Activated T-cell treated with anti-CD3 and anti-CD28 coated beads, Interleukin-2, amount 50 U/mL, for 72 hours (primary cell): ENCODE data around the gene UFD1. TPM values are rescaled to one million over a fixed set of nuclear protein-coding genes. Genes with fewer than 3 reads are reported as not detected.

Experiments
- ATAC-seq, 2 donors: fragments of 150-1000 bp; cut with Tn5 transposase; replicated peaks in 1 of 2; 2 replicates each; pipeline ENCODE4 v1.10.0; 2021; ENCODE audit warnings: moderate library complexity in 2 of 2, mild to moderate bottlenecking in 1 of 2
- DNase-seq, 2 donors: peaks; one replicate each; pipeline ENCODE4 v3.0.0; 2021 to 2022; ENCODE audit warnings: mixed read lengths in 1 of 2
- H3K27ac Mint-ChIP-seq: one replicate; pipeline ENCODE4 v1.8.0; 2022; ENCODE audit warnings: mild to moderate bottlenecking, moderate library complexity, mixed read lengths
- H3K27me3 Mint-ChIP-seq: one replicate; pipeline ENCODE4 v1.8.0; 2022; ENCODE audit warnings: low read depth, mixed read lengths
- H3K36me3 Mint-ChIP-seq, 2 donors: one replicate each; pipeline ENCODE4 v1.8.0; 2022; ENCODE audit warnings: mixed read lengths in 2 of 2, mild to moderate bottlenecking in 1 of 2; ENCODE audit not compliant: insufficient read depth in 2 of 2
- H3K4me1 Mint-ChIP-seq: one replicate; pipeline ENCODE4 v1.8.0; 2022; ENCODE audit warnings: low read depth, mixed read lengths
- H3K4me3 Mint-ChIP-seq, 2 donors: one replicate each; pipeline ENCODE4 v1.8.0; 2022; ENCODE audit warnings: mild to moderate bottlenecking in 2 of 2, mixed read lengths in 2 of 2, moderate library complexity in 2 of 2
- H3K9me3 Mint-ChIP-seq, 2 donors: one replicate each; pipeline ENCODE4 v1.8.0; 2022; ENCODE audit warnings: mixed read lengths in 2 of 2
- total RNA-seq, 2 donors: library from RNA; stranded (reverse); gene quantifications; one replicate each; pipeline ENCODE4 v1.2.3, GENCODE V29; 2022

The UFD1 gene
- total RNA-seq, 2 donors from 2014 or later: 68.3 to 78.6 TPM

DNA sequence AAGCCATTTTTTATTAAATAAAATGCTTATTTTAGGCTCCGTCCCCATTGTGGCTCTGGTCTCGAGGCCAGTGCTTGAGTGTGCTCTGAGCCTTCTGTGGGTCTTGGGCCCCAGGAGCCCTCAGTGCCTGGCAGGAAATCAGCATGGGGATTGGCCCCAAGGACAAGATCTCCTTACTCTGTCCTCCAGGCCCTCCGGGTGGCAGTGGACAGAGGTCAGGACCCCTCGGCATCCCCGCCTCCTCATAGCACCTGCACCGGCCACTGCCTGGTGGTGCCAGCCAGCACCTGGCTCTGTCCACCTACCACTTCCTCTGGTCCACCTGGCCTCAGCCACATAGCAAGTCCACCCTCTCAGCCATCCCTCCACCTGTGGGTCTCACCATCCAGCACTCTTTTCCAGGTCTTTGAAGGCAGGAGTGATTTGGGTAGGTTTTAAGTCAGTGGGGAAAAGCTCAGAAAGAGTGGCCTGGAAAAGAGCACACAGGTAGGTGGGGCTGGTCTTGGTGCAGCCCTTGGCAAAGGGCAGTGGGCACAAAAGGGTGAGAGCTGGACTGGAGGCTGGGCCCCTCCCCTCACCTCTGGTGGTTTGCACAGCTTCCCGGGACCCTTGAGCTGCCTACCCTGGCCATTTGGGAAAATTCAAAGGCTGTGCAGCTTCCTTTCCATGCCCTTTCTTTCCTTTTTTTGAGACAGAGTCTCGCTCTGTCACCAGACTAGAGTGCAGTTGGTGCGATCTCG lies 41.7 kb upstream of the UFD1 start:
- H3K27ac Mint-ChIP-seq: no peak overlapping the region

DNA sequence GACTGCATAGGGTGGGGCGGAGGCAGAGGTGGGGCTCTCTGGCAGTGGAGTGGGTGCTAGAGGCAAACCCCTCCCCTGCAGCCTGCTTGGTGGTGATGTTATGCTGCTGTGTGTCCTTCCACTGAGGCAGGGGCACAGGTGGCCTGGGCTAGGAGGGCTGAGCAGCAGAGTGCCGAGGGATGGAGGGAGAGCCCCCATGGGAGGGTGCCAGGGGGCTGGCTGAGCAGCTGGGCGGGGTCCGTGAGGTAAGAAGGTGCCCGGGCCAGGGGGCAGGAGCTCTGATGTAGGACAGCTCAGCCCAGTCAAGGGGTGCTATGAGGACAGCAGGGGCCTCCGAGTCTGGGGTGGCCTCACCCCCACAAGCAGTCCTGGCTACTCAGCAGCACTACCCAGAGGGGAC lies 41.0 kb upstream of the UFD1 start:
- peaks cover 2 to 23% of the 10 kb centered on the region in 2 donors for H3K36me3 Mint-ChIP-seq
- DNase-seq (no peak), ATAC-seq (no peak)
- H3K27me3 Mint-ChIP-seq: peaks cover 13% of the 10 kb centered on the region
- H3K4me1 Mint-ChIP-seq: peaks cover 16% of the 10 kb centered on the region
- H3K9me3 Mint-ChIP-seq: no peaks in the 10 kb centered on the region
- no peak overlapping the region for H3K27ac Mint-ChIP-seq
- no peak overlapping the region for H3K4me3 Mint-ChIP-seq

More for the DNA sequence above, 41.7 kb upstream of the UFD1 start:
- Mint-ChIP-seq H3K9me3 (no peaks in the 10 kb centered on the region), H3K4me1 (peaks cover 17% of the 10 kb centered on the region), H3K27me3 (peaks cover 16% of the 10 kb centered on the region), H3K4me3 (no peak overlapping the region), H3K36me3 (peaks cover 2 to 20% of the 10 kb centered on the region in 2 donors)
- DNase-seq (no peak), ATAC-seq (no peak)

DNA sequence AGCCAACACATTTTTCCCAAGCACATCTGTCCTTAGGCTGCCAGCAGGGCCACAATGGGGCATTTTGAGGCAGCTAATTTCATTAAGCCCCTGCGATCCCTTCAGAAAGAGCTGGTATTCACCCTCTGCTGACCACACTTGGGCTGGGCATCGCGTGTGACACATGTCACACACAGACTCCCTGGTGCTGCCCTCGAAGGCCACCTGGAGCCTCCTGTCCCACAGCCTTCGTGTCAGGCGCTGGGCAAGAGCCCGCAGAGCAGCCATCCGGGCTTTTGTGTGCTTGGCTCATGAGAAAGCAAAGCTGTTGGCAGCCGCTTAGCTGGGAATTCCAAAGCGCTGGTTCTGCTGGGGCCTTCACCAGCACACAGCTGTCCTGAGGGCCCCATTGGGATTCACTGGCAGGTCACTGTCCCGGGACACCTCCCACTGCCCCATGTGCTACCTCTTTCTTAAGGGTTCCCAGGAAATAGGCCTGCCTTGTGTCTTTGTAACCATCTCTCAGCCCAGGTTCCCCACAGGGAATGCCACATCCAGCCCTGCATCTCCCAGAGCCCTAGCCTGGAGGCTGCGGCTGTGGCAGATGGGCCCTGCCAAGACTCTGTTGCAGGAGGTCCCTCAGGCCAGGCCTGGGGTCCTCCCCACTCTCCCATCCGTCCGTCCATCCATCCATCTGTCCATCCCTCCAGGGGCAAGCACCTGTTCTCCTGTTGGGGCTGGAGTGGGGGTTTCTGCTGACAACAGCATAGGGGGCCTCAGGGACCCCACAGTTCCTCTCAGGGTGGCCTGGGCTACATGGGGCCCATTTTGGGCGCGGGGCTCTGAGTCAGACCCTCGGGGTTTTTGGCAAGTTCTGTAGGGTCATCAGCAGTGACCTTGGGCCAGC lies 40.3 kb upstream of the UFD1 start:
- Mint-ChIP-seq H3K9me3 (no peaks in the 10 kb centered on the region), H3K4me3 (no peak overlapping the region), H3K4me1 (peaks cover 11% of the 10 kb centered on the region), H3K27ac (no peak overlapping the region), H3K36me3 (peaks cover 2 to 28% of the 10 kb centered on the region in 2 donors), H3K27me3 (peaks cover 8% of the 10 kb centered on the region)
- no peak for ATAC-seq
- DNase-seq: no peak

DNA sequence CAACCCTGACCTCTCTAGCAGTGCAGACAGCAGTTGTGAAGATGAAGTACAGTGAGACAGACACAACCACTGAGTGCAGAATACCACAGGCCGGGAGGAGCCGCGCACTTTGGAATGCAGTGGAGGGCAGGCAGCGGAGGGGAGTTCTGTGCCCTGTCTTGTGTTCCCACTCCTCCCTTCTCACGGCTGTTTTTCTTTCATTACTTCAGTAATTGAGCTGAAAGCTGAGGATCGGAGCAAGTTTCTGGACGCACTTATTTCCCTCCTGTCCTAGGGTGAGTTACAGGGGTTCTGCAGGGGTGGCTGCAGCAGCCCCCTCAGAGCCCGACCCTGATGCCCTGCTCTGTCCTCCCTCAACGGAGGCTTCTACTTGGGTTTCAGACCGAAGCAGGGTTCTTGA lies 39.6 kb upstream of the UFD1 start:
- ATAC-seq (no peak), DNase-seq (no peak)
- H3K27me3 Mint-ChIP-seq: peaks cover 8% of the 10 kb centered on the region
- no peak overlapping the region for H3K27ac Mint-ChIP-seq
- no peaks in the 10 kb centered on the region for H3K9me3 Mint-ChIP-seq
- H3K4me3 Mint-ChIP-seq: no peak overlapping the region
- peaks cover 11% of the 10 kb centered on the region for H3K4me1 Mint-ChIP-seq
- H3K36me3 Mint-ChIP-seq: peaks cover 7 to 34% of the 10 kb centered on the region in 2 donors

DNA sequence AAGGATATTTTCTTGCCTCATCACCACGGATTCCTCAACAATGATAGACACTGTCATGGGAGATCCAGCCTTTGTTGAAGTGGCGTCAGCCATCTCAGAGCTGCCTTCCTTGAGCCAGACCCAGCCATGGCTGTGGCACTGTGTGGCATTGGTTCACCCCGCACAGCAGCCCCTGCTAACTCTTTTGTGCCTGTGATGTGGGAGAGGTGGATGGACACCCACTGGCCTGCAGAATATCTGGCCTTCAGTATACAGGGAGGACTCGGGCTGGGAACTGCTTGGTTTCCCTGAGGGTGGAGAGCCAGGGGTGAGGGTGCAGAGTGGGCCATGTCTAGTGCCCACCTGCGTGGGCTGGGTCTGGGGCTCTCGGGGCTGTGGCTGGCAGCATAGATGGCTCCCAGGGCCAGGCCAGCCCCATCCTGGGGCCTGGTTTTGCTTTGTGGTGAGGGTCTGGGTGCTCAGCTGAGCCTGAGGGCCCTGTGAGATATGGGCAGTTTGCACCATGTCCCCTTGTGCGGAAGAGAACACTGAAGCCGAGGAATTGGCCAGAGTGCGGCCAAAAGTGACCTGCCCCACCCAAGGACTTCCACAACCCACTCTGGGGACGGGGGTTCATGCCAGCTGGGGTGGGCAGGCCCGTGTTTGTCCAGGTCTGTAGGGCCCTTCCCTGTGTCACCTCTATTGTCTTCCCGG lies 39.1 kb upstream of the UFD1 start:
- Mint-ChIP-seq H3K9me3 (peaks cover 0 to 2% of the 10 kb centered on the region in 2 donors), H3K27ac (no peak overlapping the region), H3K36me3 (peaks cover 11 to 39% of the 10 kb centered on the region in 2 donors), H3K4me1 (peaks cover 9% of the 10 kb centered on the region), H3K4me3 (no peak overlapping the region), H3K27me3 (peaks cover 6% of the 10 kb centered on the region)
- ATAC-seq (no peak), DNase-seq (no peak)

DNA sequence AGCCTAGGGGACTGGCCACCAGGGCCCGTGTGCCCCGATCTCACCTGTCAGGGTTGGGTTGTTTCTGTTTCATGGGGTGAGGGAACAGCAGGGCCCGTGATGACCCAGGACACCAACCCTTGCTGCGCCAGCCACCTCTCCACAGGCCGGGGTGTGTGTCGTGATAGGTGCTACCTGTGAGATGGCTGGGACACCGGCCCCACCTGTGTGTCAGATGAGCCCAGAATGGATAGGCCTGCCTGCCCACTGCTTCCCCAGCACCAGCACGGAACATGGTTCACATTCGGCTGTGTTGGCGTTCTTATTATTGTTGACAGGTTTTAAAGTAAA lies 38.1 kb upstream of the UFD1 start:
- DNase-seq: no peak
- H3K4me3 Mint-ChIP-seq: no peak overlapping the region
- no peak for ATAC-seq
- peaks cover 0 to 2% of the 10 kb centered on the region in 2 donors for H3K9me3 Mint-ChIP-seq
- H3K36me3 Mint-ChIP-seq: peaks cover 14 to 47% of the 10 kb centered on the region in 2 donors
- H3K4me1 Mint-ChIP-seq: peaks cover 5% of the 10 kb centered on the region
- H3K27ac Mint-ChIP-seq: no peak overlapping the region
- no peaks in the 10 kb centered on the region for H3K27me3 Mint-ChIP-seq

DNA sequence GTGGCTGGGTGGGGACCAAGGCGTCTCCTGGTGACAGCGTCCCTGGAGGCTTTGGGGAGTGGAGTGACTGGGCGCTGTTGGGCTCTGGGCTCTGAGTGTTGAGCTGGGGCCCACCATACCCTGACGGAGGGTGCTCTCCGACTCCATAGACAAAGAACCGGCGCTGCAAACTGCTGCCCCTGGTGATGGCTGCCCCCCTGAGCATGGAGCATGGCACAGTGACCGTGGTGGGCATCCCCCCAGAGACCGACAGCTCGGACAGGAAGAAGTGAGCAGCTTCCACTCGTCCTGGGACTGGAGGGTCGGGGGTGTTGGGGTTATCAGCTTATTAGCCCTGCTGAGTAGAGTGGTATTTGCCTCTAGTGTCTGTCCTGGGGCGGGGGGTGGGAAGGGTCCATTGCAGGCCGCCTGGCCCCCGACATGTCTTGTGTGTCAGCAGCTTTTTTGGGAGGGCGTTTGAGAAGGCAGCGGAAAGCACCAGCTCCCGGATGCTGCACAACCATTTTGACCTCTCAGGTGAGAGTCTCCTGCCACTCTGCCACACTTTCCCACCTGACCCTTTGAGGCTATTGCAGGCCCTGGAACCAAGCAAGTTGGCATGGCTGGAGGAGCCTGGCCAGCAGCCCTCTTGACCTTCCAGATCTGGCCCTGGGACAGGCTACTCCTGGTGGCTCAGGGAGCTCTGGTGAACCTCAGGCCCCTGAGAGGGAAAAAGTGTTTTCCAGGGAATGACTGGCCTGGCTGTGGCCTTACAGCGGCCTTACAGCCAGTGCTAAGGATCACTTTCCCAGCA lies 37.6 kb upstream of the UFD1 start:
- no peaks in the 10 kb centered on the region for H3K27me3 Mint-ChIP-seq
- H3K36me3 Mint-ChIP-seq: peaks cover 15 to 47% of the 10 kb centered on the region in 2 donors
- H3K4me3 Mint-ChIP-seq: no peak overlapping the region
- DNase-seq (no peak), ATAC-seq (no peak)
- no peaks in the 10 kb centered on the region for H3K4me1 Mint-ChIP-seq
- H3K9me3 Mint-ChIP-seq: peaks cover 0 to 2% of the 10 kb centered on the region in 2 donors
- H3K27ac Mint-ChIP-seq: no peak overlapping the region

DNA sequence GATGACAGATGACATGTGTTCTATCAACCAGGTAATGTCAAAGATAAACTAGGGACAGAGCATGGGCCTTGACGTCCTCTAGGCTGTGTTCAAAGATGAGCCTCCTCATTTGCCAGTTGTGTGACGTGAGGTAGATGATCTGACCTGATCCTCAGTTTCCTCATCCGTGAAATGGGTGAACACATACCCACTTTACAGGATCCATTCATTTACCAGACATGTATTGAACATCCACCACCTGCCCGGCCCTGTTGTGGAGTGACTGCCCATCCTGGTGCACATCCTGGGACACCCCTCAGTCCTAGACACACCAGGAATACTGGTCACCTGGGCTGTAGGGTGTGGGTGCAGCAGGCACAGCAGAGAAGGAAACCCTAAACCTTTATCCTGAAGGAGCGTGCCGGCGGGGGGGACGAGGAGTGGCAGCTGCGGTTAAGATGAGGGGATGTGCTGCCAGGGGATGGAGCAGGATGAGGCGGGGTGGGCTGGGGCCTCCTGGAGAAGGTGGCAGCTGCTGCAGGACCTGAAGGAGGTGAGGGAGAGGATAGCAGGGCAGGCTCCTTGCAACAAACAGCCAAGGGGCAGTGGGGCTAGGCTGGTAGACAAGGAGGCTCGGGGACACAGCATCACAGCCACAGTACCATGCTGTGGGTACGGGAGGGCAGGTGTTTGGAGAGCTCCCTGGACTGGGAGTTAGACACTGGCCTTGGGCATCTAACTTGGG lies 36.8 kb upstream of the UFD1 start:
- no peak overlapping the region for H3K4me3 Mint-ChIP-seq
- no peaks in the 10 kb centered on the region for H3K4me1 Mint-ChIP-seq
- H3K9me3 Mint-ChIP-seq: peaks cover 0 to 2% of the 10 kb centered on the region in 2 donors
- ATAC-seq (no peak), DNase-seq (no peak)
- peaks cover 15 to 48% of the 10 kb centered on the region in 2 donors for H3K36me3 Mint-ChIP-seq
- no peak overlapping the region for H3K27ac Mint-ChIP-seq
- H3K27me3 Mint-ChIP-seq: no peaks in the 10 kb centered on the region

DNA sequence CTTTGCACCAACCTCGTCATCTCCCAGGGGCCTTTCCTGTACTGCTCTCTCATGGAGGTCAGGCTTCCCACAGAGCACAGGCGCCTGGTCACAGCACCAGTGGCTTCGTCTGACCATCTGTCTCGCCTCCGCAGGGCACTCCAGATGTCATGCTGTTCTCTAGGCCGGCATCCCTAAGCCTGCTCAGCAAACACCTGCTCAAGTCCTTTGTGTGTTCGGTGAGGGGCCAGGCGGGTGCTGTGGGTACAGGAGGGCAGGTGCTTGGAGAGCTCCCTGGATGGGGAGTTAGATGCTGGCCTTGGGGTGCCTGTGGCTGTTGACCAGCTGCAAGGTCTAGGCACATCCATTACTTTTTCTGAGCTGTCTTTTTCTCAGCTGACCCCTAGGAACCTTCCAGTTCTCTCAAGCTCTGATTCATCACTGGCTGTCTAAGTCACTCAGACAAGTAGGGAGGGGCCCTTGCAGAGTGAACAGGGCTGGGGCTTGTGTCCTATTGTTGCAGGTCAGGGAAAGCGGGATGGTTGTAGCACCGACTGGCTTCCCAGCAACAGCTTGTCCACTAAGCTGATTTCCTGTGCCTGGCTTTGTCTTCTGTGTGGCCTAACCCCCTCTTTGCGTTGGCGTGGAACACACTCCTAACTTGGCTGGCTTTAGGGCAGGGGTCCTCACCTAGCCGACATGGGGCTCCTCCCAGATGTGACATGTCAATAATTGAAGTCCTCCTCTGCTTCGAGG lies 36.0 kb upstream of the UFD1 start:
- H3K4me1 Mint-ChIP-seq: no peaks in the 10 kb centered on the region
- H3K27me3 Mint-ChIP-seq: no peaks in the 10 kb centered on the region
- ATAC-seq (no peak), DNase-seq (no peak)
- peaks cover 0 to 2% of the 10 kb centered on the region in 2 donors for H3K9me3 Mint-ChIP-seq
- no peak overlapping the region for H3K4me3 Mint-ChIP-seq
- peaks cover 15 to 52% of the 10 kb centered on the region in 2 donors for H3K36me3 Mint-ChIP-seq
- H3K27ac Mint-ChIP-seq: no peak overlapping the region

DNA sequence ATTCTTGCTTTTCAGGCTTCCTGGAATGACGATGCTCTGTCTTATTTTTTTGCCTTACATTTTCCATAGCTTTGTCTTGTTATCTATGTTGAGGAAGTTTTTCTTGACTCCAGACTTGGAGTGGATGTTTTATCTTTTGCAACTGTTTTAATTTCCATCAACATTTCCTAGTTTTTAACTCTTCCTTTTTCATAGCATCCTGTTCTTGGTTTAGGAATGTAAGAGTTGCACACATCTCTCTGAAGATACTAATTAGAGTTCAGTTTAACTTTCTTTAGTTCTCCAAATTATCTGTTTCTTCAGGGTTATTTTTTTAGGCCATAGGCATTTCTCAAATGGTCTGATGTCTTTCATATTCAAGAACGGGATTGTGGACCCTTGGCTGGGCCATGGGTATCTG lies 34.8 kb upstream of the UFD1 start:
- Mint-ChIP-seq H3K4me3 (no peak overlapping the region), H3K27me3 (no peaks in the 10 kb centered on the region), H3K9me3 (peaks cover 0 to 2% of the 10 kb centered on the region in 2 donors), H3K36me3 (peaks cover 19 to 61% of the 10 kb centered on the region in 2 donors), H3K4me1 (no peaks in the 10 kb centered on the region), H3K27ac (no peak overlapping the region)
- no peak for ATAC-seq
- no peak for DNase-seq

DNA sequence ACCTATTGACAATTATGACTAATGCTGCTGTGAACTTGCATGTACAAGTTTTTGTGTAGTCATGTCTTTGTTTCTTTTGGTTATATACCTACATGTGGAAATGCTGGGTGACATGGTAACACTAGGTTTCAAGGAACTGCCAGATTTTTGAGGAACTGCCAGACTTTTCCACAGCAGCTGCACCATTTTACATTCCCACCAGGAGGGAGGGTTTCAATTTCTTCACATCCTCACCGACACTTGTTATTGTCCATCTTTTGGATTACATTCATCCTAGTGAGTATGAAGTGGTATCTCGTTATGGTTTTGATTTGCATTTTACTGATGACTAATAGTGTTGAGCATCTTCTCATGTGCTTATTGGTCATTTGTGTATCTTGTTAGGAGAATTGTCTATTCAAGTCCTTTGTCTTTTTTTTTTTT lies 31.9 kb upstream of the UFD1 start:
- Mint-ChIP-seq H3K27ac (no peak overlapping the region), H3K4me3 (no peak overlapping the region), H3K36me3 (peaks cover 19 to 58% of the 10 kb centered on the region in 2 donors), H3K4me1 (no peaks in the 10 kb centered on the region), H3K27me3 (no peaks in the 10 kb centered on the region), H3K9me3 (peaks cover 0 to 2% of the 10 kb centered on the region in 2 donors)
- no peak for ATAC-seq
- DNase-seq: no peak
